ENCODE measurements around the gene TMEM255A. TPM values are rescaled to one million over a fixed set of nuclear protein-coding genes. Genes with fewer than 3 reads are reported as not detected.

Gene TMEM255A
- total and polyA plus RNA-seq, 5 experiments from 2014 or later = 0.23 to 0.95 (median 0.73) TPM; not detected in 2

DNA sequence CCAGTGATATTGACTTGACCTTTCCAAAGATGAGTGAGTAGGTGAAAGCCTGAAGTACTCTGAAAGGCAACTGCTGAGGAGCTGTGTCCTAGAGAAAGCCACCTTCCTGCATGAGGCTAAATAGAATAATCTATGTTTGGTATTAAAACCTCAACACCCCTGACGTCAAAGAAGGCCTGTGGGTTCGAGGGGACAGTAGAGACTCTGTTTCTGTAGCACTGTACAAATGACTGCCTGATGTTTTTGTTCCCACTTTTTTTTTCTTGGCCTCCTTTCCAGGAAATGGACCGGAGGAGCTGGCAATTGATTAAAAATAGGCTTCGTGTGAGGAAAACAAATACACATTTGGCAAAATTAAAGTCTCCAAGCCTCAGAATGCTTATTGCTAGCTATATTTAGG lies 29.5 kb downstream of the TMEM255A start:
- Mint-ChIP-seq H3K36me3 (no peaks in the 10 kb centered on the region), H3K4me1 (peaks cover 0 to 3% (median 0%) of the 10 kb centered on the region in 4 donors), H3K9me3 (peaks cover 0 to 8% (median 0%) of the 10 kb centered on the region in 9 donors), H3K27me3 (peaks cover 0 to 15% (median 2%) of the 10 kb centered on the region in 5 donors), H3K27ac (no peak overlapping the region), H3K4me3 (no peak overlapping the region)
- DNase-seq (no peak), ATAC-seq (no peak)
- POLR2A ChIA-PET = interaction anchor here (0.8 kb wide), 1 partner anchor 20 kb away, joined by 3 read pairs; no protein-coding TSS in a partner anchor

DNA sequence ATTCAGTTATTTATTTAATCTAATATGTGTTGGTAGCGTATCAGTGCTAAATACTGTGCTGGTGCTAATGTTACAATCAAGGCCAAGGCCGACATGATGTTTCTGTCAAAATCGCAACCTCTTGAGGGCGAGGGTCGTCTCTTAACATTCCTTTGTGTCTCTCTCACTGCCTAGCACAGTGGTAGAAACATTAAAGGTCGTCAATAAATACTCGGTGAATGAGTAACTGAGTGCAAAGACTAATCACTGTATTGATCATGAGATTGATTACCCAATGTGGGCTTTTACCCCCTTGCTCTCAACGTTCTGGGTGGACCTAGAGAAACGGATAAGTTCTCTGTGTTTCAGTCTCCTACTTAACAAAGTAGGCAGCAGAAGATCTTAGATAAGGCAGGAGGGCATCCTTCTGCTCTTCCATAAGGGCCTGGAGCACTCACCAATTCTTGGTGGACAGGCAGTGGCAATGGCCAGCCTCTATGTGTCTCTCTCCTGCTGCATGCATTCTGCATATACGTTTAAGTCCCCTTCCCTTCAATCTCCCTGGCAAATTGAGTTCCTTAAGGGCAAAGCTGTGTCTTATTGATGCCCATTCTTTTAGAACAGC lies 30.1 kb downstream of the TMEM255A start:
- H3K27ac Mint-ChIP-seq = no peak overlapping the region
- no peak for ATAC-seq
- no peak overlapping the region for H3K4me3 Mint-ChIP-seq
- POLR2A ChIA-PET = no interaction called here
- no peaks in the 10 kb centered on the region for H3K36me3 Mint-ChIP-seq
- H3K9me3 Mint-ChIP-seq = peaks cover 0 to 8% (median 0%) of the 10 kb centered on the region in 9 donors
- H3K4me1 Mint-ChIP-seq = peaks cover 0 to 3% (median 0%) of the 10 kb centered on the region in 4 donors
- H3K27me3 Mint-ChIP-seq = peaks cover 0 to 15% (median 2%) of the 10 kb centered on the region in 5 donors
- no peak for DNase-seq

GRCh38 chrX:120274958-120275357 lies 36.3 kb downstream of the TMEM255A start:
- no peak overlapping the region for H3K4me3 Mint-ChIP-seq
- no peak for ATAC-seq
- H3K9me3 Mint-ChIP-seq = peaks cover 0 to under 1% (median 0%) of the 10 kb centered on the region in 9 donors
- H3K27me3 Mint-ChIP-seq = no peaks in the 10 kb centered on the region
- H3K27ac Mint-ChIP-seq = no peak overlapping the region
- H3K36me3 Mint-ChIP-seq = no peaks in the 10 kb centered on the region
- no peak for DNase-seq
- H3K4me1 Mint-ChIP-seq = peaks cover under 1 to 2% (median under 1%) of the 10 kb centered on the region in 4 donors
- POLR2A ChIA-PET = no interaction called here

- Mint-ChIP-seq H3K4me1 (peaks cover 6 to 10% (median 8%) of the 10 kb centered on the region in 4 donors), H3K4me3 (no peak overlapping the region), H3K27me3 (no peaks in the 10 kb centered on the region), H3K36me3 (no peaks in the 10 kb centered on the region), H3K27ac (no peak overlapping the region), H3K9me3 (peaks cover 0 to 2% (median 0%) of the 10 kb centered on the region in 9 donors)
- POLR2A ChIA-PET = no interaction called here
- ATAC-seq = no peak
- DNase-seq = no peak
Measured at GRCh38 chrX:120274145-120274544, 37.1 kb downstream of the TMEM255A start.

- no peaks in the 10 kb centered on the region for H3K36me3 Mint-ChIP-seq
- POLR2A ChIA-PET = no interaction called here
- ATAC-seq (no peak), DNase-seq (no peak)
- H3K4me1 Mint-ChIP-seq = peaks cover 6 to 12% (median 12%) of the 10 kb centered on the region in 4 donors
- H3K27me3 Mint-ChIP-seq = no peaks in the 10 kb centered on the region
- H3K27ac Mint-ChIP-seq = peak overlapping the region in 1 of 10 donors; percentile 55
- H3K4me3 Mint-ChIP-seq = no peak overlapping the region
- H3K9me3 Mint-ChIP-seq = peaks cover 0 to 2% (median 0%) of the 10 kb centered on the region in 9 donors
Measured at GRCh38 chrX:120271218-120271617, 40.0 kb downstream of the TMEM255A start.

GRCh38 chrX:120270567-120270966 lies 40.7 kb downstream of the TMEM255A start:
- H3K4me1 Mint-ChIP-seq = peaks cover 6 to 12% (median 12%) of the 10 kb centered on the region in 4 donors
- H3K9me3 Mint-ChIP-seq = peaks cover 0 to 2% (median 0%) of the 10 kb centered on the region in 9 donors
- H3K4me3 Mint-ChIP-seq = no peak overlapping the region
- ATAC-seq = no peak
- H3K27me3 Mint-ChIP-seq = no peaks in the 10 kb centered on the region
- H3K27ac Mint-ChIP-seq = peak overlapping the region in 2 of 10 donors; percentile 22 to 25
- no peak for DNase-seq
- no peaks in the 10 kb centered on the region for H3K36me3 Mint-ChIP-seq
- POLR2A ChIA-PET = interaction anchor here (1.9 kb wide), 1 partner anchor 19 kb away, joined by 17 read pairs; the partner anchor contains the start of gene ZBTB33

- Mint-ChIP-seq H3K4me1 (peaks cover 6 to 12% (median 12%) of the 10 kb centered on the region in 4 donors), H3K4me3 (peak overlapping the region in 1 of 10 donors; percentile 36), H3K9me3 (peaks cover 0 to 2% (median 0%) of the 10 kb centered on the region in 9 donors), H3K36me3 (no peaks in the 10 kb centered on the region), H3K27me3 (no peaks in the 10 kb centered on the region), H3K27ac (peak overlapping the region; percentile 26 to 86 (median 76))
- peak in 6 of 10 donors; percentile 2 to 53 (median 16) for DNase-seq
- POLR2A ChIA-PET = interaction anchor here (0.7 to 1.9 kb wide), 3 partner anchors 9 to 25 kb away, joined by 3 to 17 read pairs (median 3); partner anchors contain the start of gene ZBTB33
- peak; percentile 97 to 98 for ATAC-seq
Measured at GRCh38 chrX:120269373-120270035, 41.8 kb downstream of the TMEM255A start.

GRCh38 chrX:120264341-120264740 lies 46.9 kb downstream of the TMEM255A start:
- peaks cover 4 to 18% (median 5%) of the 10 kb centered on the region in 4 donors for H3K4me1 Mint-ChIP-seq
- no peaks in the 10 kb centered on the region for H3K36me3 Mint-ChIP-seq
- no peak overlapping the region for H3K4me3 Mint-ChIP-seq
- ATAC-seq (no peak), DNase-seq (no peak)
- H3K27me3 Mint-ChIP-seq = no peaks in the 10 kb centered on the region
- POLR2A ChIA-PET = interaction anchor here (1.5 kb wide), 1 partner anchor 13 kb away, joined by 6 read pairs; the partner anchor contains the start of gene ZBTB33
- no peak overlapping the region for H3K27ac Mint-ChIP-seq
- H3K9me3 Mint-ChIP-seq = no peaks in the 10 kb centered on the region

- Mint-ChIP-seq H3K36me3 (peaks cover 0 to 6% (median 0%) of the 10 kb centered on the region in 3 donors), H3K27ac (peak overlapping the region in 1 of 10 donors; percentile 12), H3K4me3 (no peak overlapping the region), H3K9me3 (no peaks in the 10 kb centered on the region), H3K4me1 (peaks cover 0 to 13% (median 1%) of the 10 kb centered on the region in 4 donors), H3K27me3 (no peaks in the 10 kb centered on the region)
- DNase-seq (no peak), ATAC-seq (no peak)
- POLR2A ChIA-PET = no interaction called here
Measured at GRCh38 chrX:120262859-120263708, 48.2 kb downstream of the TMEM255A start.

GRCh38 chrX:120260369-120260768 lies 50.9 kb downstream of the TMEM255A start:
- ATAC-seq (no peak), DNase-seq (no peak)
- Mint-ChIP-seq H3K4me1 (peaks cover 0 to 33% (median 7%) of the 10 kb centered on the region in 4 donors), H3K4me3 (no peak overlapping the region), H3K27me3 (no peaks in the 10 kb centered on the region), H3K27ac (no peak overlapping the region), H3K36me3 (peaks cover 0 to 28% (median 0%) of the 10 kb centered on the region in 3 donors), H3K9me3 (no peaks in the 10 kb centered on the region)
- POLR2A ChIA-PET = interaction anchor here (0.6 to 0.9 kb wide), 2 partner anchors 9 to 10 kb away, joined by 3 read pairs; partner anchors contain the start of gene ZBTB33

- H3K9me3 Mint-ChIP-seq = no peaks in the 10 kb centered on the region
- peaks cover 7 to 56% (median 28%) of the 10 kb centered on the region in 4 donors for H3K4me1 Mint-ChIP-seq
- peak overlapping the region in 1 of 10 donors; percentile 16 for H3K4me3 Mint-ChIP-seq
- no peak for DNase-seq
- peaks cover 7 to 52% (median 11%) of the 10 kb centered on the region in 3 donors for H3K36me3 Mint-ChIP-seq
- POLR2A ChIA-PET = no interaction called here
- no peaks in the 10 kb centered on the region for H3K27me3 Mint-ChIP-seq
- no peak overlapping the region for H3K27ac Mint-ChIP-seq
- no peak for ATAC-seq
Measured at GRCh38 chrX:120253784-120254183, 57.5 kb downstream of the TMEM255A start.

DNA sequence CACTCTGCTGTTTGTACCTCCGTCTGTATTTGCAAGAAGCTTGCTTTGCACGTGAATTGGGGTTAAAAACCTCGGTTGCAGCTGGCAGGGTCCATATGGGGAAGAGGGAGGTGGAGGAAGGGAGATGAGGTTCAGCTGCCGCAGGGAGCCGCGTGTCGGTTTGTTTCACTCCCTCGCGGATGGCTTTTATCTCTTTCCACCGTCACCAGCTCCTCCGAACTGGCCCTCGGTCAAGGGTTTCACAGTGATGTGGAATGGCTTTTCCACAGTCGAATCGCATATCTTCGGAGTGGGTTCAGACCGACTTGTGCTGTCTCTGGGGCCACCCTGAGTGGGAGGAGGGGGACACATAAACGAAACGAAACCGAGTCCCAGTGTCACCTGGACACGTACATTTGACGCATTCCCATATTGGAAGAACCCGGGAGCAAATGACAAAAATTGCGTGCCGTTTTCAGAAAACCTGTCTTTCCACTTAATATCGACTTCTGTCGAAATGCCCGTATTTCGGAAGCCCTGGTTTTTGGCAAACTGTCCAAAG lies 59.7 kb downstream of the TMEM255A start:
- Mint-ChIP-seq H3K4me3 (peak overlapping the region; percentile 88 to 97 (median 94)), H3K27me3 (no peaks in the 10 kb centered on the region), H3K27ac (peak overlapping the region; percentile 77 to 98 (median 92)), H3K9me3 (no peaks in the 10 kb centered on the region), H3K36me3 (peaks cover 7 to 35% (median 11%) of the 10 kb centered on the region in 3 donors), H3K4me1 (peaks cover 7 to 47% (median 24%) of the 10 kb centered on the region in 4 donors)
- ATAC-seq = peak in 1 of 2 donors; percentile 1
- POLR2A ChIA-PET = interaction anchor here (0.5 to 2.5 kb wide), 11 partner anchors 13 to 1541 kb away, joined by 3 to 29 read pairs (median 4); partner anchors contain the start of genes MCTS1 and RNF113A
- peak in 7 of 10 donors; percentile 2 to 29 (median 17) for DNase-seq
